ENCODE data around the gene CAB39.
A peak's percentile ranks its signal among the peaks of the same experiment; 100 is the strongest.

CAB39 gene

DNA sequence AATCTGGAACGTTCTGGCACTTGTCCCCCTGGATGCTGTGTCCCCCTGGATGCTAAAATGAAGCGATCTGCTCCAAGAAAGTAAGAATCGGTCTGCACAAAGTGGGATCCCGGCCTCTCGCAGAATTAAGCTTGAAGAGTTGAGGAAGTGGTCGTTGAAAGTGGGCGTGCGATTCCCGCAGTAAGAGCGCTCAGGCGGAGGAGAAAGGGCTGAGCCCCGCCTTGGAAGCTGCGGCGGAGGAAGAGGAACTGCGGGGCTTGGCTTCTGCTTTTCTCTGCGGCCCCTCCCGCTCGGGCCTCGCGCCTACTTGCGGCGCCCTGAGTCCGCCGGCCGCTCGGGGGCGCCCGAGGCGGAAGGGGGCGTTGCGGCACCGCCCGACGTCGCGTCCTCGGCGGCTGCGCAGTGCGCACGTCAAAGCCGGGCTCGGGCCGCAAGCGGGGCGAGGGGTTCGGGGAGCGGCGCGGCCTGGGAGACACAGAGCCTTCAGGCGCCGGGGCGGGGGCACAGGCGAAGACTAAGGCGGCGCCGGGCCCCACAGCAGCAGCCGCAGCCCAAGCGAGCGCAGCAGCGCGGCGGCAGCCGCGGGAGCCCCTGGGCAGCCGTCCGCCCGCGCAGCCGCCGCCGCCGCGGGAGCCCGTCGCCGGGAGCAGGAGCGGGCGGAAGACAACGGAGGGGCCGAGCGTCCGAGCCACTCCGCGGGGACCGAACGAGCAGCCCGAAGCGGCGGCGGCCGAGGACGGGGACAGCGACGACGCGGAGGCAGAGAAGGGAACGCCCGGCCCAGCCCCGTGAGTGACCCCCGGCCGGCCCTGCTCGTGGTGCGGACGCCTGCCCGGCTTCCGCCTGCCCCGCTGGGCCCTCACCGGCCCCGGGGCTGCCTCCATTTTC lies at the start of gene CAB39:
Gene CAB39 (plus strand): TSS at position 400 of the 888 bp plus-strand sequence. CDS start 47,160 bp downstream, outside the sequence.
- Mint-ChIP-seq H3K27me3 (ENCODE audit: low read depth, poor library complexity) (peaks cover 9% of the 10 kb centered on the region), H3K4me3 (peak within 1 kb of the TSS; percentile 96), H3K9me3 (no peaks in the 10 kb centered on the region), H3K36me3 (ENCODE audit: low read depth) (peaks cover 12% of the 10 kb centered on the region), H3K27ac (peak within 1 kb of the TSS; percentile 73), H3K4me1 (peaks cover 35% of the 10 kb centered on the region)
- peak; percentile 89 for DNase-seq
- TF ChIP-seq CTCF (IDR thresholded peaks at IDR 0.05), result peak; percentile 55

DNA sequence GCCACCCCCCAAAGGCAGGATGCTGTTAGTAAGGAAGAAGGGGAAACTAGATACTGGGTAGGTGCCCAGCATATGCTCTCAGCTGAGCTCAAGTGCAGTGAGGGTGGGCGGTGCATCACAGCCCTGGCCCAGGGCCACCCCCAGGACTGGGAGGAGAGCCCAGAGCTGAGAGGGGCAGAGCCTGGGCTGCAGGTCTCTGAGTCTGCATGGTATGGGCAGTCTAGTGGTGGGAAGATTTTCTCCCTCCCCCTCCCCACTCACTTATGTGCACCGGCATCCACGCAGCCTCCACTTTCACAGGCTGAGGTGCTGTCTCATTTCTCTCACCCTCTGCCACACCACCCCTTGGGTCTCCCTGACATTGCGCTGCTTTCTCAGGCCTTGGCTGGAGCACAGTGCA lies 48.5 kb upstream of the CAB39 start:
- Mint-ChIP-seq H3K36me3 (ENCODE audit: low read depth) (no peaks in the 10 kb centered on the region), H3K4me3 (no peak overlapping the region), H3K9me3 (no peaks in the 10 kb centered on the region), H3K27ac (peak overlapping the region; percentile 36), H3K27me3 (ENCODE audit: low read depth, poor library complexity) (no peaks in the 10 kb centered on the region), H3K4me1 (peaks cover 46% of the 10 kb centered on the region)
- DNase-seq, result no peak
- TF ChIP-seq CTCF (IDR thresholded peaks at IDR 0.05), result no peak

- Mint-ChIP-seq H3K4me3 (no peak overlapping the region), H3K9me3 (no peaks in the 10 kb centered on the region), H3K27ac (peak overlapping the region; percentile 80), H3K27me3 (ENCODE audit: low read depth, poor library complexity) (no peaks in the 10 kb centered on the region), H3K36me3 (ENCODE audit: low read depth) (no peaks in the 10 kb centered on the region), H3K4me1 (peaks cover 52% of the 10 kb centered on the region)
- DNase-seq, result no peak
- TF ChIP-seq CTCF (IDR thresholded peaks at IDR 0.05), result no peak
Measured at GRCh38 chr2:230664844-230665243, 47.8 kb upstream of the CAB39 start.

- DNase-seq, result no peak
- Mint-ChIP-seq H3K27ac (no peak overlapping the region), H3K27me3 (ENCODE audit: low read depth, poor library complexity) (no peaks in the 10 kb centered on the region), H3K9me3 (no peaks in the 10 kb centered on the region), H3K4me1 (peaks cover 54% of the 10 kb centered on the region), H3K4me3 (no peak overlapping the region), H3K36me3 (ENCODE audit: low read depth) (no peaks in the 10 kb centered on the region)
- no peak for TF ChIP-seq CTCF (IDR thresholded peaks at IDR 0.05)
Measured at GRCh38 chr2:230665263-230665691, 47.4 kb upstream of the CAB39 start.

GRCh38 chr2:230666446-230666845 lies 46.2 kb upstream of the CAB39 start:
- Mint-ChIP-seq H3K27me3 (ENCODE audit: low read depth, poor library complexity) (peaks cover 3% of the 10 kb centered on the region), H3K36me3 (ENCODE audit: low read depth) (no peaks in the 10 kb centered on the region), H3K27ac (no peak overlapping the region), H3K4me3 (no peak overlapping the region), H3K9me3 (no peaks in the 10 kb centered on the region), H3K4me1 (peaks cover 62% of the 10 kb centered on the region)
- no peak for DNase-seq
- TF ChIP-seq CTCF (IDR thresholded peaks at IDR 0.05), result no peak
